ENCODE measurements around the gene UNC119. TPM values are rescaled to one million over a fixed set of nuclear protein-coding genes. Genes with fewer than 3 reads are reported as not detected.

UNC119 gene
- total RNA-seq, 1 experiment from 2014 or later = 13.0 TPM

GRCh38 chr17:28498652-28499363 lies 53.6 kb downstream of the UNC119 start:
- peaks cover 5% of the 10 kb centered on the region for H3K27me3 Mint-ChIP-seq (ENCODE audit: unreplicated experiment)
- BruUV-seq (replicated peaks) = no TSS peak
- DNase-seq = no peak
- no peak overlapping the region for H3K27ac Mint-ChIP-seq (ENCODE audit: unreplicated experiment)
- peaks cover 10% of the 10 kb centered on the region for H3K36me3 Mint-ChIP-seq (ENCODE audit: insufficient read depth, unreplicated experiment)
- intact Hi-C loops (cut with micrococcal nuclease; ENCODE audit: unreplicated experiment) = no loop called here
- CTCF ChIA-PET = interaction anchor here (1.6 kb wide), 1 partner anchor 9 kb away, joined by 5 read pairs; no protein-coding TSS in a partner anchor
- TF ChIP-seq CTCF (IDR thresholded peaks at IDR 0.05; ENCODE audit: unreplicated experiment) = no peak
- peaks cover 7% of the 10 kb centered on the region for H3K4me1 Mint-ChIP-seq (ENCODE audit: low read depth, unreplicated experiment)
- no peak overlapping the region for H3K4me3 Mint-ChIP-seq (ENCODE audit: low read depth, unreplicated experiment)
- no peaks in the 10 kb centered on the region for H3K9me3 Mint-ChIP-seq (ENCODE audit: low read depth, unreplicated experiment)

- peaks cover 10% of the 10 kb centered on the region for H3K27me3 Mint-ChIP-seq (ENCODE audit: unreplicated experiment)
- H3K36me3 Mint-ChIP-seq (ENCODE audit: insufficient read depth, unreplicated experiment) = peaks cover 10% of the 10 kb centered on the region
- no TSS peak for BruUV-seq (replicated peaks)
- CTCF ChIA-PET = interaction anchor here (0.6 to 1.6 kb wide), 6 partner anchors 10 to 50 kb away, joined by 3 to 5 read pairs (median 3); no protein-coding TSS in a partner anchor
- TF ChIP-seq CTCF (IDR thresholded peaks at IDR 0.05; ENCODE audit: unreplicated experiment) = no peak
- no peaks in the 10 kb centered on the region for H3K9me3 Mint-ChIP-seq (ENCODE audit: low read depth, unreplicated experiment)
- intact Hi-C loops (cut with micrococcal nuclease; ENCODE audit: unreplicated experiment) = no loop called here
- peak overlapping the region; percentile 41 for H3K4me3 Mint-ChIP-seq (ENCODE audit: low read depth, unreplicated experiment)
- H3K4me1 Mint-ChIP-seq (ENCODE audit: low read depth, unreplicated experiment) = peaks cover 7% of the 10 kb centered on the region
- DNase-seq = peak; percentile 94
- peak overlapping the region; percentile 88 for H3K27ac Mint-ChIP-seq (ENCODE audit: unreplicated experiment)
Measured at GRCh38 chr17:28497931-28498330, 54.5 kb downstream of the UNC119 start.

Other genes starting within 250 kb of the UNC119 start
- gene TMEM97, start 233.4 kb downstream of the UNC119 start, total RNA-seq (2022) = 110 and 114 TPM in 2 replicates
- gene IFT20, start 217.2 kb downstream of the UNC119 start, total RNA-seq (2022) = 31.9 and 32.1 TPM in 2 replicates
- 45.9 and 49.4 TPM in 2 replicates for gene TNFAIP1, start 216.9 kb downstream of the UNC119 start, total RNA-seq (2022)
- 82.7 and 85.9 TPM in 2 replicates for gene POLDIP2, start 195.1 kb downstream of the UNC119 start, total RNA-seq (2022)
- gene SEBOX, start 187.4 kb downstream of the UNC119 start, total RNA-seq (2022) = not detected in 2 replicates
- gene VTN, start 182.3 kb downstream of the UNC119 start, total RNA-seq (2022) = 0.22 TPM in 1 of 2 replicates, not detected in the other
- 7.1 and 8.1 TPM in 2 replicates for gene SARM1, start 180.9 kb downstream of the UNC119 start, total RNA-seq (2022)
- 13.3 and 17.0 TPM in 2 replicates for gene SLC46A1, start 146.4 kb downstream of the UNC119 start, total RNA-seq (2022)
- not detected in 2 replicates for gene SLC13A2, start 79.0 kb downstream of the UNC119 start, total RNA-seq (2022)
- gene FOXN1, start 46.3 kb downstream of the UNC119 start, total RNA-seq (2022) = not detected in 2 replicates
- gene PIGS, start 18.9 kb upstream of the UNC119 start, total RNA-seq (2022) = 50.9 and 59.2 TPM in 2 replicates
- gene ALDOC, start 24.3 kb upstream of the UNC119 start, total RNA-seq (2022) = 2.6 and 2.8 TPM in 2 replicates
- 69.3 and 82.1 TPM in 2 replicates for gene SPAG5, start 46.4 kb upstream of the UNC119 start, total RNA-seq (2022)
- gene RSKR, start 61.6 kb upstream of the UNC119 start, total RNA-seq (2022) = 35.1 and 42.1 TPM in 2 replicates
- gene BLTP2, start 92.5 kb upstream of the UNC119 start, total RNA-seq (2022) = 158 and 160 TPM in 2 replicates
- 58.0 and 75.1 TPM in 2 replicates for gene SDF2, start 109.3 kb upstream of the UNC119 start, total RNA-seq (2022)
- 107 and 110 TPM in 2 replicates for gene SUPT6H, start 109.6 kb upstream of the UNC119 start, total RNA-seq (2022)
- 4.2 and 4.3 TPM in 2 replicates for gene PROCA1, start 159.3 kb upstream of the UNC119 start, total RNA-seq (2022)
- gene RAB34, start 165.2 kb upstream of the UNC119 start, total RNA-seq (2022) = 34.5 and 35.3 TPM in 2 replicates
- gene RPL23A, start 167.4 kb upstream of the UNC119 start, total RNA-seq (2022) = 1,148 and 1,217 TPM in 2 replicates
- gene TLCD1, start 173.6 kb upstream of the UNC119 start, total RNA-seq (2022) = 44.9 and 49.3 TPM in 2 replicates
- gene NEK8, start 176.2 kb upstream of the UNC119 start, total RNA-seq (2022) = 10.8 and 11.4 TPM in 2 replicates
- gene TRAF4, start 191.4 kb upstream of the UNC119 start, total RNA-seq (2022) = 201 and 202 TPM in 2 replicates

Measured in Calu3 (cell line).